Epithelial cell of proximal tubule (primary cell): ENCODE results near the gene STON2. TPM values are rescaled to one million over a fixed set of nuclear protein-coding genes. Genes with fewer than 3 reads are reported as not detected.
"Not testable (repeated sequence)": the region's sequence is repeated elsewhere in the genome, so short reads cannot be mapped to it uniquely, and the experiment has no call there.

Source experiments
- DNase-seq: peaks from one replicate; pipeline ENCODE4 v3.0.0-alpha.2; 2011; ENCODE audit warnings: low read depth
- H3K4me3 ChIP-seq: 2 replicates; pipeline ENCODE4 v1.5.1; 2011; ENCODE audit warnings: low read depth, mild to moderate bottlenecking, low read length
- CTCF ChIP-seq: conservative IDR thresholded peaks from 2 replicates; pipeline ENCODE4 v1.5.1; 2012; ENCODE audit warnings: low read depth, mild to moderate bottlenecking, low read length
- total RNA-seq: library from RNA; depleted of rRNA; stranded (reverse); fragments of >200 nt; gene quantifications from 2 replicates; pipeline ENCODE4 v1.2.3, GENCODE V29; 2015

STON2 gene
- total RNA-seq, 1 donor from 2014 or later: 6.8 TPM

DNA sequence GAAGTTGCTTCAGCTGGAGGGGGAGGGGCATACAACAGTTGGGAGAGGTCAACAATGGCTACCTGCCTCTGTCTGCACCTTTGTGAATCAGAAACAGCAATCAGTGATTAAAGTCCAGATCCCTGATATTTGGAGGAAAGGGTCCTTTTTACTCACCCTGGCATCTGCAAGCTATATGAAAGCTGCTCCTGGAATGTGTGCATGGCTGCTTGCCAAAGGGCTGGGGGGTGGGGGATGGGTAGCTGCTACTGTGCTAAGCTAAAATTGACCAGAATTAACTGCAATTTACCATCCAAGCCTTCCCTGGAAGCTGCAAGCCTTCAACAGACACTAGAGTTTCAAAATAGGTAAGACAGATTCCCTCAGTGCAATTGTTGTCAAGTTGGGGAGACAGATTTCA, 165.8 kb downstream of the STON2 start:
- H3K4me3 ChIP-seq: no peak overlapping the region
- no peak for DNase-seq
- TF ChIP-seq CTCF: no peak

DNA sequence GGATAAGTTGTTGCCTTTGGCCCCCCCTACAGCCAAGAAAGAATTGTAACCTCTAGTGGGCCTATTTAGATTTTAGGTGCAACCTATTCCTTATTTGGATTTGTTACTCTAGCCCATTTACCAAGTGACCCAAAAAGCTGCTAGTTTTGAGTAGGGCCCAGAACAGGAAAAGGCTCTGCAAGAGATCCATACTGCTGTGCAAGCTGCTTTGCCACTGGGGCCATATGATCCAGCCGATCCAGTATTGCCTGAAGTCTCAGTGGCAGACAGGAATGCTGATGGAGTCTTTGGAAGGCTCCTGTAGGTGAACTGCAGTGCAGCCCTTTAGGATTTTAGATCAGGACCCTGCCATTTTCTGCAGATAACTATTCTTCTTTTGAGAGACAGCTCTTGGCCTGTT, 166.5 kb downstream of the STON2 start:
- TF ChIP-seq CTCF: no peak
- DNase-seq: no peak
- H3K4me3 ChIP-seq: no peak overlapping the region

DNA sequence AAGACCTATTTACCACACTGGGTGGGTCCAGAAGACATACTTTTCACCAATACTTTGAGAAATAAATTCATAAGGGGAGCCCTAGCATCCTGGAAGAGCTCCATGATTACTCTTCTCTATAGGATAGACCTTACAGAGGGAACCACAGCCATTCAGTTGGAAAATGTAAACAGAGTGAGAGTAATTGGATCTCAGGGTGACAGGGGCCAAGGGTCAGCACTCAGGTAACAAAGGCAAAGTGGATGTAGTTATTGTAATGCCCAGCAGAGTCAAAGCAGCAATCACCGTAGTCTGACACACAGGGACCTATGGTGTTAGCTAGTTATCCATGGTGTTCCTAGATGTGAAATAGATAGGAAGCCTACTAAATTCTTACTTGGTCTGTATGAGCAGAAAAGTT, 168.6 kb downstream of the STON2 start:
- no peak for TF ChIP-seq CTCF

GRCh38 chr14:81224222-81224621, 175.9 kb downstream of the STON2 start:
- no peak for DNase-seq
- TF ChIP-seq CTCF: no peak
- H3K4me3 ChIP-seq: no peak overlapping the region

More for the DNA sequence above, 168.6 kb downstream of the STON2 start:
- no peak overlapping the region for H3K4me3 ChIP-seq
- no peak for DNase-seq

GRCh38 chr14:81223788-81224187, 176.3 kb downstream of the STON2 start:
- not testable (repeated sequence) for DNase-seq, H3K4me3 ChIP-seq

DNA sequence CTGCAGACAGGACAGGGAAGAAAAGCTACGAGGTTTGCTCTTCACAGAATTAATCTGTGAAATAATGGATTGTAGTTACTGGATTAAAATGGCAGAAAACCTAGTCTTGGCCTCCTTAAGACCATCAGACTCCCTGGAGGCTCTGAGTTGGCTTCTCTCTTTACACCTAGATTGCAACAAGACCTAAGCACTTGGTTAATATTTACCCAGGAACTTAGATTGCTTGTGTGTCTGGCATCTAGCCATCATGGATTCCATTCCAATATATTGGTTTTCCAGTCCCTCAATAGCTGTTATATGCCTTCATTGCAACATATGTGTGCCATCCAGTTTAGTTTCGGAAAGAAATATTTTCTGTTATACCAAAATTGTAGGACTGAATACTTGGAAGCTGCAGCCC, 177.4 kb downstream of the STON2 start:
- peak; percentile 46 for DNase-seq
- H3K4me3 ChIP-seq: no peak overlapping the region
- no peak for TF ChIP-seq CTCF

DNA sequence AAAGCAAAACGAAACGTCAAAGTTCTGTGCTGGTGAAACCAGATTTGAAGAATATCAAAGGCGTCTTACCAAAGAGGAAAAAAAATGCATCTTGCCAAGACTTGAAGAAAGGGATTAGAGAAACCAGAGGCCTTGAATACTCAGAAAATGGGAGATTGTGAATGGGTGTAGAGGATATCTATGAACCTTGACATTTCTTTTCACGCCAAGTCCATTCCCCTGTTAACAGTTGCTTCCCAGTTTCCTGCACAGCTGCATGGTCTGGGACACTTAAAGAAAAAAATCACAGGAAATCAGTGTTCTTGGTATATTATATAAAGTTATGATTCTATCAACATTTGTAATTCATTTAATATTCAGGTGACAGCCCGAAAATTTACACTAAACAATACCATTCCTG, 178.0 kb downstream of the STON2 start:
- H3K4me3 ChIP-seq: no peak overlapping the region
- TF ChIP-seq CTCF: no peak

DNA sequence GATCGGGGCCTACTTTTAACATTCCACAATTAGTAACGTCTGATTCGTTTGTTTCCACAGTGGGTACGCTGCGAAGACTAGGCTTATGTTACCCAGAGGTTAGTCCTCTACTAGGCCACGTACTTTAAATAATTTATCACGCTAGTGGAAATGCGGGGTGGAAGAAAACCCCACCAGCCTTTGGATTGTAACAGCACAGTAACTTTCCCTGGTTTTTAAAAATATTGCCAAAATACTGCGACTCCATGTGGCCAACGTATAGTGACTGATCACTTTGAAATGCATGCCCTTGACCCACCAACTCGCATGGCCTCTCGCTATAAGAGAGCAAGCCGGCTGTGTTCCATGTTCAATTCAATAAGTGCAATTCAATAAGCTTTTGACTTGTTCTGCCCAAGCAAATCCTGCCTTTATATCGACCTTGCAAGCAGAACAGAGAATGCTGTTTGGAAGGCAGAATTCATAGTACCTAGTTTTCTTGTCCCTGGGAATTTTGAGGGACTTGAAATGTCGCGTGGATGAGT, 178.5 kb downstream of the STON2 start:
- peak overlapping the region; percentile 83 for H3K4me3 ChIP-seq
- no peak for TF ChIP-seq CTCF

More for the DNA sequence above, 178.0 kb downstream of the STON2 start:
- DNase-seq: no peak

More for the DNA sequence above, 178.5 kb downstream of the STON2 start:
- DNase-seq: no peak
